GM06990 (cell line): ENCODE data around the gene SPIRE1.
"Not testable (repeated sequence)": the region's sequence is repeated elsewhere in the genome, so short reads cannot be mapped to it uniquely, and the experiment has no call there.

ENCODE experiments used
- DNase-seq: peaks from one replicate; pipeline ENCODE4 v3.0.0-alpha.2; 2011; ENCODE audit not compliant: insufficient read length; ENCODE audit errors: extremely low read depth
- H3K27me3 ChIP-seq: replicated peaks from 2 replicates; pipeline ENCODE4 v1.6.0; 2011; ENCODE audit warnings: low read length; ENCODE audit not compliant: control insufficient read depth, insufficient read depth
- H3K36me3 ChIP-seq: 2 replicates; pipeline ENCODE4 v1.5.1; 2011; ENCODE audit warnings: low read length; ENCODE audit not compliant: control insufficient read depth, insufficient read depth
- H3K4me3 ChIP-seq: replicated peaks from 2 replicates; pipeline ENCODE4 v1.5.1; 2011; ENCODE audit warnings: low read depth, mild to moderate bottlenecking, control low read depth, low read length
- CTCF ChIP-seq: IDR thresholded peaks from 2 replicates; pipeline ENCODE4 v1.5.1; 2011; ENCODE audit warnings: low read length, control low read depth, mild to moderate bottlenecking, inconsistent platforms; ENCODE audit not compliant: insufficient read depth, poor library complexity, severe bottlenecking

Gene SPIRE1

GRCh38 chr18:12421732-12422131 lies 236.2 kb downstream of the SPIRE1 start:
- H3K4me3 ChIP-seq = no peak overlapping the region
- TF ChIP-seq CTCF = no peak

GRCh38 chr18:12420821-12421421 lies 237.0 kb downstream of the SPIRE1 start:
- Histone ChIP-seq H3K36me3 (no peaks in the 10 kb centered on the region; the same call in 1 of the 2 replicates), H3K4me3 (no peak overlapping the region), H3K27me3 (no peaks in the 10 kb centered on the region)
- peak; percentile 51 for DNase-seq
- TF ChIP-seq CTCF = no peak

More at GRCh38 chr18:12421732-12422131, 236.2 kb downstream of the SPIRE1 start:
- no peaks in the 10 kb centered on the region; the same call in 1 of the 2 replicates for H3K36me3 ChIP-seq
- no peak for DNase-seq
- no peaks in the 10 kb centered on the region for H3K27me3 ChIP-seq

GRCh38 chr18:12417687-12418086 lies 240.2 kb downstream of the SPIRE1 start:
- H3K27me3 ChIP-seq = no peaks in the 10 kb centered on the region
- H3K4me3 ChIP-seq = no peak overlapping the region
- no peak for TF ChIP-seq CTCF
- DNase-seq = no peak
- H3K36me3 ChIP-seq = no peaks in the 10 kb centered on the region

GRCh38 chr18:12416098-12416729 lies 241.7 kb downstream of the SPIRE1 start:
- no peaks in the 10 kb centered on the region for H3K27me3 ChIP-seq
- no peak for TF ChIP-seq CTCF
- no peak for DNase-seq
- H3K4me3 ChIP-seq = no peak overlapping the region
- no peaks in the 10 kb centered on the region for H3K36me3 ChIP-seq

- Histone ChIP-seq H3K27me3 (no peaks in the 10 kb centered on the region), H3K4me3 (no peak overlapping the region), H3K36me3 (no peaks in the 10 kb centered on the region)
- DNase-seq = no peak
- no peak for TF ChIP-seq CTCF
Observed at GRCh38 chr18:12411456-12411855, 246.5 kb downstream of the SPIRE1 start.

- H3K36me3 ChIP-seq, DNase-seq, H3K4me3 ChIP-seq, H3K27me3 ChIP-seq: not testable (repeated sequence)
Observed at GRCh38 chr18:12410747-12411146, 247.2 kb downstream of the SPIRE1 start.
